GM19351 (cell line): ENCODE measurements around the gene C1QTNF9B.
A peak's percentile ranks its signal among the peaks of the same experiment; 100 is the strongest.
"Not testable (repeated sequence)": the region's sequence is repeated elsewhere in the genome, so short reads cannot be mapped to it uniquely, and the experiment has no call there.

Source experiments
- ATAC-seq: cut with Tn5 transposase; IDR thresholded peaks from one replicate; pipeline ENCODE4 v1.9.1; 2021; ENCODE audit warnings: mild to moderate bottlenecking, moderate library complexity; ENCODE audit not compliant: unreplicated experiment

C1QTNF9B gene

DNA sequence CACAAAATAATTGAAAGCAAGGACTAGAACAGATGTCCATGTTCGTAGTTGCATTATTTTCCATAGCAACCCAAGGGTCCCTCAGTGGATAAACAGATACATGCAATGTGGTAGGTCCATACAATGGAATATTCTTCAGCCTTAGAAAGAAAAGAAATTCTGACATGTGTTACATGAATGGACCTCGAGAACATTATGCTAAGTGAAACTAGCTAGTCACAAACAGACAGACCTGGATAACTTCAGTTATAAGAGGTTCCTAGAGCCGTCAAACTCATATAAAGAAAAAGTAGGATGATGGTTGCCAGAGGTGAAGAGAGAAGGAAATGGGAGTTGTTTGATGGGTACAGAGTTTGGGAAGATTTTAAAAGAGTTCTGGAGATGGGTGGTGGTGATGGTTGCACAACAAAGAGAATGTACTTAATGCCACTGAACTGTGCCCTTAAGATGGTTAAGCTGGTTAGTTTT is at the start of gene C1QTNF9B:
Gene C1QTNF9B (minus strand): TSS at position 51 of the 468 bp plus-strand sequence.
- not testable (repeated sequence) for ATAC-seq

GRCh38 chr13:23946900-23947299 is 49.6 kb upstream of the C1QTNF9B start:
- no peak for ATAC-seq

- ATAC-seq = no peak
Observed at GRCh38 chr13:23946067-23946466, 48.8 kb upstream of the C1QTNF9B start.

GRCh38 chr13:23945612-23946011 is 48.3 kb upstream of the C1QTNF9B start:
- no peak for ATAC-seq

- ATAC-seq = no peak
Observed at GRCh38 chr13:23941211-23941610, 43.9 kb upstream of the C1QTNF9B start.

GRCh38 chr13:23939666-23940065 is 42.4 kb upstream of the C1QTNF9B start:
- not testable (repeated sequence) for ATAC-seq

- no peak for ATAC-seq
Observed at GRCh38 chr13:23934520-23934919, 37.2 kb upstream of the C1QTNF9B start.

DNA sequence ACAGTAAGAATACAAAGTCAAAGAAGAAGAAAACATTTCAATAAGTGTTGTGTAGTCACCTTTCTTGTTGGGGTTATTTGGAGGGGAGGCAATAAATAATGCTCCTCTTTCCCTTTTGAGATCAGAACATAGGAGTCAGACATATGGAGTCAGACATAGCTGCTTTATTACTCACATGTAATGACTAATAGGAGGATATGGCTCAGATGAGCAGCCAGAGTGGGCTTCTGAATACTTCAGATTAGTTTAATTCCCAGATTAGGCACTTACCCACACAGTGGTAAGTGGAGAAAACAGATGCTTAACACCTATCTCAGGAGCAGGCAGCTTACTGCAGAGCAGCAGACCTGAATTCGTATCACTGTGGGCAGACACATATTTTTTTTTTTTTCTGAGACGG is 31.7 kb upstream of the C1QTNF9B start:
- ATAC-seq = no peak

GRCh38 chr13:23923031-23923430 is 25.7 kb upstream of the C1QTNF9B start:
- ATAC-seq = no peak

DNA sequence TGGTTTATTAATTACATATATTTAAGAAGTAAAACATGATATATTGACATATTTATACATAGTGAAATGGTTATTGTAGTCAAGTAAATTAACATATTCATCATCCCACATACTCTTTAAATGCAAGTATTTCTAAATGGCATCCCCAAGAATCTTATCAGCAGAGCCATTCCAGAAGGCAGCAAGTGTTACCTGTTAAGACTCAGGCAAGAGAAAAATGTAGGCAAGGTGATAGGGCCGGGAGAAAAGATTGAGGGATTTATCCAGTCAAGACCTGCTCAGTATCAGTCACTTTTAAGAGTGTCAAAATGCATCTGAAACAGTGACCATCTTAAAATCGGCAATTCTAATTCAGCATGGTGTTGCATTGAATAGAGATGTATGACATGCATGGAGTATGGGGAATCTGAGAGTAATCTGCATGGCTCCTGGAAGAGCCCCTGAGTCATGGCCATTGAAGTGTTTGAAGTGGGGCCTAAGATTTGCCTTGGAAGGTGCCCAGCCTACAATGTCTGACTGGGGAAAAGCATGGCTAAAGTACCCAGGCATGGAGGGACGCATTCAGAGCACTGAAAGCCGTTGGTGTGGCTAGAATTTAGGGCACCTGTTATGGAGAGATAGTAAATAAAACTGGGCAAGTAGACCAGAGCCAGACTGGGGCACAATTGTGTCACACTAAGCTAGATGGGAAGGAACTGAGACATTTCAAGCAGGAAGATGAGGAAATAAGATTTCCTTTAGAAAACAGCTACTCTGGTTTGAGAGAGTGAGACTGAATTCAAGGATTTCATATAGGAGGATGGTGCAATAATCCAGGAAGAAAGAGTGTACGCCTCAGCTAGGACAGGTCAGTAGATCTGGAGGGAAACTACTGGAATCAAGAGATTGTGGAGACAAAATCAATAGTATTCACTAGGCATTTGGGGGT is 25.0 kb upstream of the C1QTNF9B start:
- no peak for ATAC-seq

- ATAC-seq = no peak
Observed at GRCh38 chr13:23921451-23921888, 24.2 kb upstream of the C1QTNF9B start.

GRCh38 chr13:23919006-23919405 is 21.7 kb upstream of the C1QTNF9B start:
- ATAC-seq = no peak

- ATAC-seq = no peak
Observed at GRCh38 chr13:23918208-23918607, 20.9 kb upstream of the C1QTNF9B start.

GRCh38 chr13:23915308-23915707 is 18.0 kb upstream of the C1QTNF9B start:
- no peak for ATAC-seq

DNA sequence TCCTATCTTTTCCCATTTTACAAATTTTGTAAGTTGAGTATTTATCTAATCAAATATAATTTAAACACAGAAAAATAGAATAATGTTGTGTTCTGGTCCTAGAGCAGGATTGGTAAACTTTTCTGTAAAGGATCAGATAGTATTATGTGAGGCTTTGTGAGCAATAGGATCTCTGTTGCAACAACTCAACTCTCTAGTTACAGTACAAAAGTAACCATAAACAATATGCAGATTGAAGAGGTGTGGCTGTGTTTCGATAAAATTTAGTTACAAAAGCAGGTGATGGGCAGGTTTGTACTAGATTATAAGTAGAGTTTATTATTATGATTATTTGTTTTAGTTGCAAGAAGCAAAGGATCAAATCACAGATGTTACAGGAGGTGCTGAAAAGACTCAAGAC is 15.2 kb upstream of the C1QTNF9B start:
- no peak for ATAC-seq

- ATAC-seq = no peak
Observed at GRCh38 chr13:23909606-23910005, 12.3 kb upstream of the C1QTNF9B start.

DNA sequence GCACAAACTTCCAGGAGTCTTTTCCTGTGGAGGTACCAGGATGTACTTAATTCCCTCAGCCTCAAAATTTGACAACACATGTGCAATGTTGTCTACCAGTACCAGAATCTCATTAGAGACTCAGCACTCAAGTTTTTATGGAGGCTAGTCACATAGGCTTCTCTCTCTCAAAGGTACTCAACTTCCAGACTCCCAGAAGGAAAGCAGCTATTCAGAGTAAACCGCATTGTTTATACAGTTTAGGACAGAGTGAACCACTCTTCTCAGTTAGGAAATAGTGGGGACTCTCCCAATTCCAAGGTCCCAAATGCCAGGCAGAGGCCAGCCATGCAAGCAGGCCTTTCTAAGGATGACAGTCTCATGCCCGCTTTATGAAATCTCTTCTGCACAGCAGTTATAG is 8.5 kb upstream of the C1QTNF9B start:
- no peak for ATAC-seq

- ATAC-seq = no peak
Observed at GRCh38 chr13:23903906-23904280, 6.6 kb upstream of the C1QTNF9B start.

- no peak for ATAC-seq
Observed at GRCh38 chr13:23902975-23903905, 5.9 kb upstream of the C1QTNF9B start.

DNA sequence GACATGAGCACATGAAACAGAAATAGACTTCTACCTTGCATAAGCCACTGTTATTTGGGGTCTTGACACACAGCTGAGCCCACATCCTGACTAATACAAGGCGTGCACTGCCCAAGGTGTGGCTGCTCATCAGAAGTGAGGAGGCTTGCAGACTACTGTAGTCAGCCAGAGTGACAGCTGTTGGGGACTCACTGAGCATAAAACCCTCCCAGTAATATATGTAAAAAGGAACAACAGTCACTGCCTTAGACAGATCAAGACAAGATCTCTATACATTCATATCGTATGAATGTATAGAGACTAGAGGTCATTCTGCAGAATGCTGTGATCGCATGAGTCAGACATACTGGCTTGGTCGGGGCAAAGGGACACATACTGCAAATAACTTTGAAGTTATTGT is 4.1 kb upstream of the C1QTNF9B start:
- no peak for ATAC-seq

DNA sequence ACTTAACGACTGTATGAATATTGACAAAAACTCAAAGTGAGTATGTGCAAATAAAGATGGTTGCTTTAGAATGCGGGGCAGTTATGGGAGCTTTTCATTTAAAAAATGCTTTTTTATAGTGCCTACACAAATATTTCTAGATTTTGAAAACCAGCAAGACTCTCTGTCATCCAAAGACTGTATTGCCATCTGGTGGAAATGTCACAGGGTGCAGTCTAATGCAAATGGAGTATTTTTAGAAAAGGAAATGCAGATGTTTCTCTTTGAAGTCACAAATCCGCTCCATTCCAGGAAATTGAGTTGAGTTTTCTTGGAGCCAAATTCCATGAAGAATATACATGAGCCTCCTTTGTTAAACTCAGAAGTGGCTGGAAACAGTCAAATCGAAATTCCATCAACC is 2.3 kb upstream of the C1QTNF9B start:
- ATAC-seq = peak; percentile 56
